B cell (primary cell): ENCODE results near the gene GNG7.

Experiments
- CTCF ChIP-seq: fragments of 200-600 bp; IDR thresholded peaks from one replicate; pipeline ENCODE4 v1.8.0; 2022; ENCODE audit warnings: antibody characterized with exemption, mild to moderate bottlenecking
- EZH2 ChIP-seq: IDR thresholded peaks from 2 replicates; pipeline ENCODE4 v1.6.1; 2012; ENCODE audit warnings: borderline replicate concordance, low read depth, mild to moderate bottlenecking, moderate library complexity, low read length; ENCODE audit not compliant: insufficient read depth, poor library complexity, severe bottlenecking

GRCh38 chr19:2561895-2562294 lies 140.6 kb downstream of the GNG7 start:
- TF ChIP-seq CTCF (no peak), EZH2 (no peak)
